AG09319 (cell line): ENCODE results near the gene ADPRM.

ENCODE experiments used
- DNase-seq: peaks from one replicate; pipeline ENCODE4 v3.0.0-alpha.2; 2010; ENCODE audit warnings: low read depth; ENCODE audit errors: extremely low read depth
- CTCF ChIP-seq: IDR thresholded peaks from 2 replicates; pipeline ENCODE4 v1.5.1; 2011; ENCODE audit warnings: low read depth, mild to moderate bottlenecking, inconsistent platforms, low read length, moderate library complexity

ADPRM gene

GRCh38 chr17:10751563-10751962 lies 54.2 kb downstream of the ADPRM start:
- TF ChIP-seq CTCF, result no peak
- DNase-seq, result no peak

- no peak for DNase-seq
- no peak for TF ChIP-seq CTCF
Observed at GRCh38 chr17:10752696-10753095, 55.3 kb downstream of the ADPRM start.

- TF ChIP-seq CTCF, result peak; percentile 35
- DNase-seq, result no peak
Observed at GRCh38 chr17:10754109-10754508, 56.7 kb downstream of the ADPRM start.

GRCh38 chr17:10754861-10755591 lies 57.6 kb downstream of the ADPRM start:
- no peak for TF ChIP-seq CTCF
- no peak for DNase-seq

- no peak for DNase-seq
- no peak for TF ChIP-seq CTCF
Observed at GRCh38 chr17:10755592-10756127, 58.3 kb downstream of the ADPRM start.

- DNase-seq, result no peak
- TF ChIP-seq CTCF, result no peak
Observed at GRCh38 chr17:10756185-10756584, 58.8 kb downstream of the ADPRM start.

- TF ChIP-seq CTCF, result no peak
- no peak for DNase-seq
Observed at GRCh38 chr17:10756619-10757018, 59.2 kb downstream of the ADPRM start.
